HCT116 (cell line): ENCODE data around the gene MED9. TPM values are rescaled to one million over a fixed set of nuclear protein-coding genes. Genes with fewer than 3 reads are reported as not detected.

Experiments
- ATAC-seq: fragments of 200-7000 bp; cut with Tn5 transposase; 2 replicates; pipeline ENCODE4 v1.9.1; 2020; ENCODE audit warnings: mild to moderate bottlenecking, moderate library complexity
- BruUV-seq: library from RNA; stranded (reverse); fragments of 400-500 nt; replicated peaks from 2 replicates; lab custom pipeline; 2021; lab: Mats Ljungman, UMichigan
- CTCF ChIA-PET: fragments of 300-600 bp; sonication (Branson Sonifier 250); formaldehyde crosslinking; loops from one replicate; lab custom pipeline; 2021; ENCODE audit warnings: antibody characterized with exemption; lab: Charles Lee
- POLR2A ChIA-PET: fragments of 300-600, 350-600 bp; sonication (Branson Sonifier 250); formaldehyde crosslinking; loops from one replicate; lab custom pipeline; 2021; ENCODE audit warnings: antibody characterized with exemption; lab: Charles Lee
- RAD21 ChIA-PET, 2 experiments: fragments of 300-600 bp; sonication (Branson Sonifier 250); formaldehyde crosslinking; loops; one replicate each; lab custom pipeline; 2023; ENCODE audit warnings: low total read pairs in 2 of 2; ENCODE audit not compliant: uncharacterized antibody in 2 of 2, unreplicated experiment in 2 of 2, low non-redundant PET in 1 of 2; lab: Charles Lee
- DNase-seq: peaks from one replicate; pipeline ENCODE4 v3.0.0-alpha.2; 2010; ENCODE audit warnings: low read depth, low spot score
- H2AFZ ChIP-seq: fragments of 200-600 bp; shearing (Covaris generic), sonication (generic); 2 replicates; pipeline ENCODE4 v1.6.1; 2017; ENCODE audit warnings: low read depth, mixed run types, mixed read lengths, antibody characterized with exemption, low read length; ENCODE audit not compliant: poor library complexity, severe bottlenecking
- H3K27ac ChIP-seq: 2 replicates; pipeline ENCODE4 v1.5.1; 2012; ENCODE audit warnings: low read depth, low read length
- H3K27me3 ChIP-seq: fragments of 200-600 bp; sonication (generic); 2 replicates; pipeline ENCODE4 v1.6.1; 2016; ENCODE audit warnings: mixed run types, low read length, mixed read lengths; ENCODE audit not compliant: insufficient read depth
- H3K36me3 ChIP-seq, 2 experiments: fragments of 200-500 bp in 1 of 2; fragments of 200-600 bp in 1 of 2; sonication (Bioruptor generic) in 1 of 2; sonication (generic) in 1 of 2; 2 replicates each; pipeline versions ENCODE4 v1.5.1 to v1.6.1; 2014 to 2016; ENCODE audit warnings: low read length in 2 of 2, inconsistent platforms in 1 of 2, mixed read lengths in 1 of 2, mixed run types in 1 of 2; ENCODE audit not compliant: insufficient read depth in 2 of 2, control insufficient read depth in 1 of 2
- H3K4me1 ChIP-seq, 2 experiments: fragments of 200-600 bp in 1 of 2; sonication (generic) in 1 of 2; 2 replicates each; pipeline versions ENCODE4 v1.5.1 to v1.6.1; 2012 to 2017; ENCODE audit warnings: low read length in 2 of 2, inconsistent platforms in 1 of 2, mild to moderate bottlenecking in 1 of 2, mixed read lengths in 1 of 2, mixed run types in 1 of 2, moderate library complexity in 1 of 2; ENCODE audit not compliant: insufficient read depth in 2 of 2, control insufficient read depth in 1 of 2
- H3K4me2 ChIP-seq: fragments of 200-600 bp; sonication (generic); 2 replicates; pipeline ENCODE4 v1.6.1; 2017; ENCODE audit warnings: mixed run types, low read length, mixed read lengths
- H3K4me3 ChIP-seq, 2 experiments: fragments of 200-600 bp in 1 of 2; sonication (generic) in 1 of 2; replicated peaks in 1 of 2; 2 replicates each; pipeline ENCODE4 v1.5.1; 2011 to 2016; ENCODE audit warnings: low read length in 2 of 2, control low read depth in 1 of 2, low read depth in 1 of 2, mild to moderate bottlenecking in 1 of 2, mixed read lengths in 1 of 2, mixed run types in 1 of 2
- H3K79me2 ChIP-seq: fragments of 200-600 bp; sonication (generic); 2 replicates; pipeline ENCODE4 v1.6.1; 2017; ENCODE audit warnings: mild to moderate bottlenecking, mixed run types, low read length, moderate library complexity, mixed read lengths; ENCODE audit not compliant: insufficient read depth
- H3K9ac ChIP-seq: fragments of 200-600 bp; sonication (generic); 2 replicates; pipeline ENCODE4 v1.6.1; 2016; ENCODE audit warnings: low read length, mixed read lengths
- H3K9me2 ChIP-seq: fragments of 200-600 bp; sonication (generic), shearing (Covaris generic); 2 replicates; pipeline ENCODE4 v1.6.1; 2017; ENCODE audit warnings: mixed run types, mild to moderate bottlenecking, moderate library complexity; ENCODE audit not compliant: insufficient read depth
- H3K9me3 ChIP-seq, 2 experiments: fragments of 200-500 bp in 1 of 2; fragments of 200-600 bp in 1 of 2; sonication (Bioruptor generic) in 1 of 2; sonication (generic) in 1 of 2; 2 replicates each; pipeline ENCODE4 v1.6.1; 2014 to 2017; ENCODE audit warnings: low read length in 2 of 2, mixed read lengths in 2 of 2, inconsistent platforms in 1 of 2, low read depth in 1 of 2, mild to moderate bottlenecking in 1 of 2, mixed run types in 1 of 2, moderate library complexity in 1 of 2; ENCODE audit not compliant: control insufficient read depth in 1 of 2, insufficient read depth in 1 of 2
- H4K20me1 ChIP-seq: fragments of 200-600 bp; sonication (generic), shearing (Covaris generic); 2 replicates; pipeline ENCODE4 v1.6.1; 2017; ENCODE audit warnings: mixed run types, mild to moderate bottlenecking, moderate library complexity; ENCODE audit not compliant: insufficient read depth
- ELF1 ChIP-seq: IDR thresholded peaks from 2 replicates; pipeline ENCODE4 v1.6.1; 2012; ENCODE audit warnings: low read depth, borderline replicate concordance
- EZH2 ChIP-seq: fragments of 200-600 bp; sonication (generic); IDR thresholded peaks from 2 replicates; pipeline ENCODE4 v1.6.1; 2017; ENCODE audit warnings: antibody characterized with exemption, mixed run types
- EZH2phosphoT487 ChIP-seq: fragments of 200-600 bp; IDR thresholded peaks from 2 replicates; pipeline ENCODE4 v1.6.1; 2018; ENCODE audit warnings: antibody characterized with exemption, borderline replicate concordance
- FOSL1 ChIP-seq: IDR thresholded peaks from 2 replicates; pipeline ENCODE4 v1.6.1; 2012; ENCODE audit warnings: low read depth
- JUND ChIP-seq: IDR thresholded peaks from 2 replicates; pipeline ENCODE4 v1.6.1; 2012
- POLR2A ChIP-seq: IDR thresholded peaks from 2 replicates; pipeline ENCODE4 v1.7.0; 2011; ENCODE audit warnings: borderline replicate concordance; ENCODE audit not compliant: insufficient read depth, insufficient read length; ENCODE audit errors: extremely low read depth
- SIN3A ChIP-seq: IDR thresholded peaks from 2 replicates; pipeline ENCODE4 v1.6.1; 2012; ENCODE audit warnings: low read depth
- SP1 ChIP-seq: IDR thresholded peaks from 2 replicates; pipeline ENCODE4 v1.6.1; 2012; ENCODE audit warnings: low read depth
- TCF7L2 ChIP-seq: IDR thresholded peaks from 2 replicates; pipeline ENCODE4 v1.7.0; 2011; ENCODE audit warnings: borderline replicate concordance, inconsistent platforms; ENCODE audit not compliant: insufficient read depth, insufficient read length; ENCODE audit errors: extremely low read depth
- YY1 ChIP-seq: IDR thresholded peaks from 2 replicates; pipeline ENCODE4 v1.6.1; 2011; ENCODE audit warnings: low read length, low read depth, moderate library complexity, mild to moderate bottlenecking; ENCODE audit not compliant: insufficient replicate concordance; ENCODE audit errors: extremely low read depth
- ZBTB33 ChIP-seq: IDR thresholded peaks from 2 replicates; pipeline ENCODE4 v1.6.1; 2011; ENCODE audit warnings: mild to moderate bottlenecking, low read length, moderate library complexity; ENCODE audit not compliant: insufficient replicate concordance; ENCODE audit errors: extremely low read depth
- ZFX ChIP-seq: fragments of 450-650 bp; IDR thresholded peaks from 2 replicates; pipeline ENCODE4 v1.6.1; 2017
- ZNF274 ChIP-seq: fragments of 200-500 bp; sonication (Bioruptor generic); IDR thresholded peaks from 2 replicates; pipeline ENCODE4 v1.6.1; 2014; ENCODE audit warnings: mild to moderate bottlenecking, low read depth, low read length, inconsistent platforms
- intact Hi-C: fragments of 100-400 bp; cut with micrococcal nuclease; formaldehyde crosslinking; loops from 2 replicates; pipeline ENCODE4 v1.10.0; 2022
- total RNA-seq: library from RNA; stranded (reverse); gene quantifications from one replicate; pipeline ENCODE4 v1.2.1, GENCODE V29; 2021; ENCODE audit not compliant: unreplicated experiment

The MED9 gene
- total RNA-seq, 1 experiment from 2014 or later = 13.9 TPM

GRCh38 chr17:17532991-17533390 lies 56.2 kb downstream of the MED9 start:
- ChIA-PET RAD21 (no interaction called here), CTCF (no interaction called here), POLR2A (no interaction called here)
- Histone ChIP-seq H2AFZ (no peak overlapping the region), H3K9me2 (no peaks in the 10 kb centered on the region), H3K4me1 (no peaks in the 10 kb centered on the region), H3K9ac (no peak overlapping the region), H3K27ac (no peak overlapping the region), H3K4me2 (no peak overlapping the region), H3K4me3 (no peak overlapping the region), H3K79me2 (no peaks in the 10 kb centered on the region), H4K20me1 (no peaks in the 10 kb centered on the region), H3K9me3 (no peaks in the 10 kb centered on the region), H3K36me3 (no peaks in the 10 kb centered on the region), H3K27me3 (no peaks in the 10 kb centered on the region)
- no peak for DNase-seq
- intact Hi-C loops = no loop called here
- no peak for ATAC-seq
- BruUV-seq = no TSS peak
- no peak for TF ChIP-seq TCF7L2
- TF ChIP-seq ELF1 = no peak
- no peak for TF ChIP-seq ZFX
- no peak for TF ChIP-seq FOSL1
- no peak for TF ChIP-seq ZBTB33
- TF ChIP-seq SP1 = no peak
- no peak for TF ChIP-seq ZNF274
- TF ChIP-seq EZH2phosphoT487 = no peak
- TF ChIP-seq YY1 = no peak
- no peak for TF ChIP-seq SIN3A
- TF ChIP-seq EZH2 = no peak
- no peak for TF ChIP-seq JUND
- no peak for TF ChIP-seq POLR2A
